Activated CD8-positive, alpha-beta memory T cell treated with anti-CD3 and anti-CD28 coated beads, Interleukin-2, amount 10 ng/mL, durations not matched to agents 7 days and 5 days (primary cell): ENCODE measurements around the gene TRPM6. TPM values are rescaled to one million over a fixed set of nuclear protein-coding genes. Genes with fewer than 3 reads are reported as not detected.

ENCODE experiments used
- ATAC-seq: fragments of 150-1000 bp; cut with Tn5 transposase; one replicate; pipeline ENCODE4 v1.10.0; 2021; ENCODE audit warnings: moderate library complexity
- CTCF ChIA-PET: fragments of 350-600 bp; sonication (Branson Sonifier 250); formaldehyde crosslinking; loops from one replicate; lab custom pipeline; 2021; ENCODE audit warnings: antibody characterized with exemption; lab: Charles Lee
- DNase-seq: peaks from one replicate; pipeline ENCODE4 v3.0.0-alpha.2; 2020
- H3K27ac Mint-ChIP-seq: one replicate; pipeline ENCODE4 v1.8.0; 2021; ENCODE audit warnings: mild to moderate bottlenecking, mixed read lengths
- H3K27me3 Mint-ChIP-seq: one replicate; pipeline ENCODE4 v1.8.0; 2021; ENCODE audit warnings: mixed read lengths
- H3K36me3 Mint-ChIP-seq: one replicate; pipeline ENCODE4 v1.8.0; 2021; ENCODE audit warnings: mild to moderate bottlenecking, mixed read lengths
- H3K4me1 Mint-ChIP-seq: one replicate; pipeline ENCODE4 v1.8.0; 2021; ENCODE audit warnings: mixed read lengths
- H3K4me3 Mint-ChIP-seq: one replicate; pipeline ENCODE4 v1.8.0; 2021; ENCODE audit warnings: mild to moderate bottlenecking, moderate library complexity, mixed read lengths
- H3K9me3 Mint-ChIP-seq: one replicate; pipeline ENCODE4 v1.8.0; 2022; ENCODE audit warnings: low read depth, mixed read lengths
- total RNA-seq, 2 experiments: library from RNA; stranded (reverse); gene quantifications; one replicate each; pipeline ENCODE4 v1.2.3, GENCODE V29; 2021

TRPM6 gene
- total RNA-seq, 2 experiments from 2014 or later = not detected

DNA sequence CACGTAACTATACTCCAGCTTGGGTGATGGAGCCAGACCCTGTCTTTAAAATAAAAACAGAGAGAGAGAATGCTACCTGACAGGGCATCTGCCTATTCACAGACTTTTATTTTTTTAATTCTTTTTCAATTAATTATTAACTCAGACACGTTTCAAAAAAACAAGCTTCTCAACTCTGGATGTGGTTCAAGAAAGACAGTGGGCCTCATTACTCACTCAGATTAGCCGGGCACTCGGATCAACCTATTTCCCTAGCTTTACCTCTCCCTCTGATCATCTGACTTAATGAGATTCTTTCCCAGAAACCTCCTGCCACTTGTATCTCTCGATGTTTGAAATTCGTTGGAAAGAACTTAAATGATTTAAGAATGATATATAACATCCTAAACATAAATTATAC, 134.1 kb downstream of the TRPM6 start:
- no peak overlapping the region for H3K27ac Mint-ChIP-seq
- H3K4me1 Mint-ChIP-seq = no peaks in the 10 kb centered on the region
- DNase-seq (no peak), ATAC-seq (no peak)
- CTCF ChIA-PET = no interaction called here
- no peaks in the 10 kb centered on the region for H3K36me3 Mint-ChIP-seq
- H3K4me3 Mint-ChIP-seq = no peak overlapping the region
- no peaks in the 10 kb centered on the region for H3K9me3 Mint-ChIP-seq
- H3K27me3 Mint-ChIP-seq = peaks cover 7% of the 10 kb centered on the region

DNA sequence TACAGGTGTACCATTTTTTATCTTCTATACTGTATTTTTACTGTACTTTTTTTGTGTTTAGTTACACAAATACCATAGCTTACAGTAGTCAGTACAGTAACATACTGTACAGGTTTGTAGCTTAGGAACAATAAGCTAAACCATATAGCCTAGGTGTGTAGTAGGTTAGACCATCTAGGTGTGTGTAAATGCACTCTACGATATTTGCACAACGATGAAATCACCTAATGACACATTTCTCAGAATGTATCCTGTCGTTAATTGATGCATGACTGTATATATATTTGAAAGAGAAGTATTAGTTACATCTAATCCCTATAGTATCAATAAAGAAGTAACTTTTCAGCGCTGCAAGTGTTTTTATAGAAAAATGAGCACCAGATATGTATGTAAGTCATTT, 138.8 kb downstream of the TRPM6 start:
- CTCF ChIA-PET = no interaction called here
- no peaks in the 10 kb centered on the region for H3K36me3 Mint-ChIP-seq
- H3K27me3 Mint-ChIP-seq = peaks cover 26% of the 10 kb centered on the region
- no peaks in the 10 kb centered on the region for H3K9me3 Mint-ChIP-seq
- ATAC-seq = no peak
- no peaks in the 10 kb centered on the region for H3K4me1 Mint-ChIP-seq
- DNase-seq = no peak
- no peak overlapping the region for H3K27ac Mint-ChIP-seq
- no peak overlapping the region for H3K4me3 Mint-ChIP-seq

DNA sequence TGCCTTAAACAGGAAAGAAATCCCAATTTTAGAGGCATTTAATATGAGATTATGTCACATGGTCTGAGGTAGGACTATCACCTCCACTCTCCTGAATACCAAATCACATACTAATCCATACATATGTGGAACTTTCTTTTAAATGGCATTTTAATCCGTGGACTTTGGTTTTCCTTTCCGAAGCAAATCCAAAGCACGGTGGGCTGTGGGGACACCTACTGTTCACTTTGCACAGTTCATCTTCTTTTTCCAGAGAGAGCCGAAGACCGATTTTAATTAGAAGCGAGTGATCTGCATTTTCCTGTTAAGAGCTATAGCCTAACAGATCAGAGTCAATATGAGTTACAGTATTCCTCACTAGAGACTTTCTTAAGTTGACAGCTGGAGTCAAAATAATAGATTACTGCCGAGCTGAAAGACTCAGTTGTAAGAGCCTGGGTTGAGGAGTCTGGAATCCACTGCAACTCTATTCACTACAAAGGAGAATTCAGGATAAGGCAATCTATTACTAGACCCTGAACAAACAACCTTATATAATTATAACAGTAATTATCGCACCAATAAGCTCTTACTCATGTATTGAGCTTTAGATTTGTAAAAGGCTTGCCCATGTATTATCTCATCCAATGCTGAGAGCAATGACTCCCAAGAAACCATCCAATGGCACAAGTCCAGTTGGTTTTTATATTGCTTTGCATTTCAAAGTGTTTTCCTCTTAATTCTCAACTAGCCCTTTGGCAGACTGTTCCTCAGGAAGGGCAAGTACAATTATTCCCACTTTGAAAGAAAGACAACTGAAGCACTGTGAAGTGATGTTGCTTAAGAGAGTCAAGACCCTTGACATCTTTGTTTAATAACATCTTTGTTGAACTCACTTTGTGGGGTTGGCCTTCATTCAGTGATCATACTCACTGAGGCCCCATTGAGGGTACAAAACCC, 144.7 kb downstream of the TRPM6 start:
- no peaks in the 10 kb centered on the region for H3K36me3 Mint-ChIP-seq
- CTCF ChIA-PET = interaction anchor here (1.0 to 1.1 kb wide), 2 partner anchors 8 to 11 kb away, joined by 3 read pairs; no protein-coding TSS in a partner anchor
- no peak overlapping the region for H3K4me3 Mint-ChIP-seq
- ATAC-seq (no peak), DNase-seq (no peak)
- no peaks in the 10 kb centered on the region for H3K9me3 Mint-ChIP-seq
- no peak overlapping the region for H3K27ac Mint-ChIP-seq
- H3K27me3 Mint-ChIP-seq = peaks cover 48% of the 10 kb centered on the region
- no peaks in the 10 kb centered on the region for H3K4me1 Mint-ChIP-seq

DNA sequence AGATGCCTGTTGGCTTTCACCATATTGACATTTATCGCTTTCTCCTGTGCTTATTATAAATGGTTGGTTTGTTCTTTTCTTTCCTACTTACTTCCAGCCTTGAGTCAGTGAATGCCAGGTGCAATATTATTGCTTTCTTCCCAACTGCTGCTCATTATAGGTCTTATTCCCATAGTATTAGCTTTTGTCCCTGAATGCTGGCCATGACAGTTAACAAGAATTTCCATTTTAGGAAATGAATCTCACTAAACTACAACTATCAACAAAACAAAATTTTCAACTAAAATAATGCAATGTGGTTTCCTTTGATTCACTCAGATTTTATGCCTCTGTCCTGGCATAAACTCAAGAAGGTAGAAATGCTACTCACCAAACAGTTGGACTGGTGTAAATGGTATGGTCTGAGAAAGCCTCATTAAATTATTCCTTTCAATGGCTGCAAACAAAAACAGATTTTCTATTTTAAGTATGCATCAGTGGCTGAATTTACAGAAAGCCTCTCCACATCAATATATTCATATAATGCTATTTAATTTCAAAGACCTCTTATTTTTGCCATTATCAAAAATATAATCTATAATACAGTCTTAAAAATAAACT, 145.4 kb downstream of the TRPM6 start:
- no peak for DNase-seq
- CTCF ChIA-PET = interaction anchor here (0.8 to 1.1 kb wide), 2 partner anchors 10 kb away, joined by 3 read pairs; no protein-coding TSS in a partner anchor
- Mint-ChIP-seq H3K4me3 (no peak overlapping the region), H3K27ac (no peak overlapping the region), H3K9me3 (no peaks in the 10 kb centered on the region), H3K36me3 (no peaks in the 10 kb centered on the region), H3K27me3 (peaks cover 49% of the 10 kb centered on the region), H3K4me1 (no peaks in the 10 kb centered on the region)
- no peak for ATAC-seq

DNA sequence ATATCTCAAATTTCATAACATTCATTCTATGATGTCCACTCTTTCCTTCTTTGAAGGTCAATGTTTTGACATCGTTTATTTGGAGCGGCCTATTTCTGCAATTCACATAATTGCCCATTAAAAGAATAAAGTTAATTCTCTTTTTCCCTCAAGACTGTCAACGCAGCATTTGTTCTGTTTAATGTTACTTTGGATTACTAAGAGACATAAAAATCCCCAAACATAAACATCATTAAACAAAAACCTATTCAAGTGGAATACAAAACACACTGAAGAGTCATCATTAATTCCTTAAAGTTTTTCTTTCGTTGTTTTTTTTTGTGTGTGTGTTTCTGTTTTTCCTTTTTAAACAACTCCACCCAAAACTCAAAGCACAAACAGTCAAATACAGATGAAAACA, 151.1 kb downstream of the TRPM6 start:
- H3K4me1 Mint-ChIP-seq = peaks cover 4% of the 10 kb centered on the region
- H3K27ac Mint-ChIP-seq = no peak overlapping the region
- no peaks in the 10 kb centered on the region for H3K9me3 Mint-ChIP-seq
- H3K4me3 Mint-ChIP-seq = no peak overlapping the region
- no peaks in the 10 kb centered on the region for H3K36me3 Mint-ChIP-seq
- CTCF ChIA-PET = interaction anchor here (1.9 kb wide), 1 partner anchor 36 kb away, joined by 5 read pairs; no protein-coding TSS in a partner anchor
- H3K27me3 Mint-ChIP-seq = peaks cover 19% of the 10 kb centered on the region
- ATAC-seq (no peak), DNase-seq (no peak)

DNA sequence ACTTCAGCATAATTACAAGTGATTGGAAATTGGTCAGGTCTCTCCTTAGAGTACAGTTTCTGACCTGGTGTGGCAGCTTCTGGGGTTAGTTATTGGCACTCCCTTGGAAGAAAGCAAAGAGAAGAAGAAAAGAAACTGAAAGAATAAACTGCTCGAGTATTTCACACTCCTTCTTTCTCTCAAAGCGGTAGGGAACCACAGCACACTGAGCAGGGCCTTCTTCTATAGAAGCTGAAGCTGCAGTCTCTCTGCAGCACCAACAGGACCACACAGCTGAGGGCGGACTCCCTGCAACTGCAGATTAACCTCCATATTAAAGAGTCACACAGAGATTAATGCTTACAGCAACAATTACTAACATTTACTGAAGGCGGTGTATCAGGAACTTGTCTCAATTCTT, 152.0 kb downstream of the TRPM6 start:
- ATAC-seq = peak; percentile 68
- DNase-seq = peak; percentile 42
- Mint-ChIP-seq H3K4me1 (peaks cover 4% of the 10 kb centered on the region), H3K27me3 (peaks cover 17% of the 10 kb centered on the region), H3K4me3 (peak overlapping the region; percentile 61), H3K36me3 (no peaks in the 10 kb centered on the region), H3K27ac (peak overlapping the region; percentile 70), H3K9me3 (no peaks in the 10 kb centered on the region)
- CTCF ChIA-PET = interaction anchor here (1.9 kb wide), 1 partner anchor 37 kb away, joined by 5 read pairs; no protein-coding TSS in a partner anchor

DNA sequence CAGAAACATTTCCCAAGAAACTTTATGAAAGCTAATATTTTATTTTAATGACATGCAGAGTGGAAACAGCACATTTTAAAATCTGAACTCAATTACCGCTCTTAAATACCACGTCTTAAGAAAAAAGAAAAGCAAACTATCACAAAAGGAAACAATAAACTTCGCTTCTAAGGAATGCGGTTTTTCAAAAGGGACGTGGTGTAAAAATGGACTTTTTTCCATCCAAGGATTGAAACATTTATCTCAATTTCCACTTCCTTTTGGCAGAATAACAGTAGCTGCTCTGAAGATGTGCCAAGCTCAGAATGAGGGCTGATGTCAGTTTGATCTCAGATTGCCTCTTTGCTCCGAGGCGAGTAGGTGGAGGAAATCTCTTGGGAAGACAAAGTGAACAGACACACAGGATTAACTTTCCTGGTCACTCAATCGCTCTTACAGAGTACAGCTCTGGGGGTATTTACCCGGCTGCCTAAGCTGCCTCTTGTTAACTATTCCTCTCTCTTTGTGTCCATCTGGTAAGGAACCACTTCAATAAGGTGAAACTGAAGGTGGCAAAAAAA, 158.5 kb downstream of the TRPM6 start:
- Mint-ChIP-seq H3K27ac (no peak overlapping the region), H3K9me3 (no peaks in the 10 kb centered on the region), H3K4me1 (no peaks in the 10 kb centered on the region), H3K4me3 (no peak overlapping the region), H3K36me3 (no peaks in the 10 kb centered on the region), H3K27me3 (peaks cover 2% of the 10 kb centered on the region)
- ATAC-seq (no peak), DNase-seq (no peak)
- CTCF ChIA-PET = no interaction called here

DNA sequence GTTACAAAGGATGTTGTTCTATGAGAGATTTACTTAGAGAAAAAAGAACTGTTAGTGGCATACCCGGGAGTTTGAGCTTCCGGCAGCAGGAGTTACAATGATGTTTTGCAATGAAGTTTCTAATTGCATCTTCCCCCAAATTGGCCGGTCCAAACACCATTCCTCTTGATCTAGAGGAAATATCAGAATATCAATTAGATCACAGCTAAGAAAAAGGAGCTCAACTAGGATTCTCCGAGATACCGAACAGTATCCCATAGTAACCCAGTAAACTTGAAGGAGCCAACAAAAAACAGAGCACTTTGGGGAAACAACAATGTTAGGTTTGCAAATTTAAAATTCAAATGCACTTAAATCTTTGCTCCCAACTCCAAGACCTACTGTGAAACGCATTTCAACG, 159.5 kb downstream of the TRPM6 start:
- no peaks in the 10 kb centered on the region for H3K36me3 Mint-ChIP-seq

DNA sequence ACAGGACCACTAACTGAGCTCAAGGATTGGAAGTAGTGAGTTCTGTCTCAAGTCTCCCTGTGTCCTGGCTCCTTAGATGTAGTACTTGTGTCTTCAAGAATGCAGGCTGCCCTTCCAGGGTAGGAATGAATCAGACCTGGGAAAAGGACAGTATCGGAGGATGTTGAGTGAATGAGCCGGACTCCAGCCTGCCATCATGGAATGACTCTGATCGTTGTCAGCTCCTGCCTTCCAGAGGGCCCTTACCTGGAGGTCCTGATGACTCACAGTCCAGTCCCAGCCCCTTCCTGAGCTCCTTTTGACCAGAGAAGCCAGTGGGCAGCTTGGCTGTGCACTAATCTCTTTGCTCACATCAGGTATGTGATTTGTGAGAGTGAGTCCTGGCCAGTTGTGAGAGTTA, 161.1 kb downstream of the TRPM6 start:
- Mint-ChIP-seq H3K27me3 (peaks cover 11% of the 10 kb centered on the region), H3K36me3 (no peaks in the 10 kb centered on the region), H3K27ac (no peak overlapping the region), H3K4me3 (no peak overlapping the region), H3K4me1 (no peaks in the 10 kb centered on the region), H3K9me3 (no peaks in the 10 kb centered on the region)
- CTCF ChIA-PET = no interaction called here
- ATAC-seq (no peak), DNase-seq (no peak)

More for the DNA sequence above, 159.5 kb downstream of the TRPM6 start:
- no peaks in the 10 kb centered on the region for H3K4me1 Mint-ChIP-seq
- ATAC-seq (no peak), DNase-seq (no peak)
- H3K4me3 Mint-ChIP-seq = no peak overlapping the region
- H3K27me3 Mint-ChIP-seq = peaks cover 2% of the 10 kb centered on the region
- no peaks in the 10 kb centered on the region for H3K9me3 Mint-ChIP-seq
- H3K27ac Mint-ChIP-seq = no peak overlapping the region
- CTCF ChIA-PET = no interaction called here

DNA sequence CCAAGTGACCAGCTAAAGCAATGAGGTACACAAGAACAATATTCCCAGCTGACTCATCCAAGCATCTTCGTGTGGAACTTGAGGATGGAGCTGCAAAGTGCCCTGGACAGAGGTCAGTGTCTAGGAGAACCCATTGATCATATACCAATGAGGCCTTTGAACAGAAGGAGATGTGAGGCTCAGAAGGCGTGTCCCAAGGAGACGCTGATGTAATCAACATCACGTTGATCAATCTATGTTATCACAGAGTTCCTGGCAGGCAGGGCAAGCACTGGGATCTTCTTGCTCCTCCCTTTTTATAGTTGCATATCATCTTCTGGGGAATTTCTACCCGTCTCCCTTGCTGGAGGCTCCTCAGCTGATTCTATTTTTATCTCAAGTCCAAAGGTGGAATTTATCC, 163.4 kb downstream of the TRPM6 start:
- no peak for ATAC-seq
- no peaks in the 10 kb centered on the region for H3K4me1 Mint-ChIP-seq
- no peak for DNase-seq
- CTCF ChIA-PET = no interaction called here
- H3K27ac Mint-ChIP-seq = no peak overlapping the region
- H3K9me3 Mint-ChIP-seq = no peaks in the 10 kb centered on the region
- H3K36me3 Mint-ChIP-seq = no peaks in the 10 kb centered on the region
- no peak overlapping the region for H3K4me3 Mint-ChIP-seq
- H3K27me3 Mint-ChIP-seq = peaks cover 15% of the 10 kb centered on the region

DNA sequence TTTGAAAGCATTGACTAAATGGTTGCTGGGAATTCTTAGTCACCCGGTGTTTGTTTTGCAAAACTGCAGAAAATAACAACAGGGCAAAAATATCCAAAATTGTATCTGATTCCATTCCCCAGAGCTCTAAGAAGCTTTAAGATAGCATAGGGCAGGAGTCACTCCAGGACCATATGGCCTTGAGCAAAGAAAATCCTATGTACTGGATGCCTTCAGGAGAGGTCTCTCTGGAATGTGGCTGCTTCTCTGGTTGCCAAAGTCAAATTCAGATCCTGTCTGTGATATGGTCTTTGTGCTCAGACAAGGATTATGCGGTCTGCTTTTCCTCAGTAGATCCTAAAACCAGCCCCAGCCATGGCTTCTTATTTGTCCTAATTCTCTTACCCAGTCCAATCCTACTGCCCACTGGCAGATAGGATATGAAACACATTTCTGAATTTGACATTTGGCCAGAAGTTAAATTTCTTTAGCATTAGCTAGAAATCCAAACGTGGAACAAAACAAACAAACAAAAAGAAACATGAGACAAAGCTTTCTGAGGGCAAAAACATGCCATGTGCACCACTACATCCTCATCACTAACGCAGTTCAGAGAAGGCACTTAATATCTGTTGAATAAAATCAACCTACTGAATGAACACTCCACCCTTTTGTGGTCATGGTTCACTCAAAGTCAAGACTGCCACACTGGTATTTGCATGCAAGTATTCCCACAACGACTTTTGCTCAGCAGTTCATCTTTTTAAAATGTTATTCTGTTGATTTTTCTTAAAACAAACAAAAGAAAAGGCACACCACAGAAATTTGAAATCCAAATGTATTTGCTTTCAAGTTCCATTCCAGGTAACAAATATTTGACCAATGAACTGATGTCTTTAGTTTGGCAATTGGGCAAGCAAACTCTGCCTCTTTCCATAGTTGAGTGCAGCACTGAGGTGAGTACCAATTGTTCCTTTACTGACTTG, 165.7 kb downstream of the TRPM6 start:
- CTCF ChIA-PET = no interaction called here
- no peak overlapping the region for H3K27ac Mint-ChIP-seq

DNA sequence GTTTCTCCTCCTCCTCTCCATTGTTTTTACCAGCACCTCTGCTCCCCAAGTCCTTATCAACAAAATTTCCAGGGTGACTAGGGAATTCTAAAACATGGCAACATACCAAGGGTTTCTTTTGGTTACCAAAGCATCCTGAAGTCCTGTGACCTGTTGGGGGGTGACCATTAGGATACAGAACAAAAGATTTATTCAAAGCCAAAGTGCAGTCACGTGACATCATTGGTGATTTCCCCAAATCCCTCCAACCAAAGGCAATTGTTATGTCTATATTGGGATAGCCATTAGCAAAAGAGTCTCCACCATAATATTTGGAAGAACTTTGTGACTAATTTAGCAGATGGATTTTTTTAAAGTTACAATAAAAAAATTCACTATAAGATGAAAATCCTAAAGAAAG, 168.4 kb downstream of the TRPM6 start:
- ATAC-seq (no peak), DNase-seq (no peak)
- Mint-ChIP-seq H3K9me3 (no peaks in the 10 kb centered on the region), H3K27ac (no peak overlapping the region), H3K4me1 (no peaks in the 10 kb centered on the region), H3K27me3 (peaks cover 15% of the 10 kb centered on the region), H3K36me3 (no peaks in the 10 kb centered on the region), H3K4me3 (no peak overlapping the region)
- CTCF ChIA-PET = no interaction called here

More for the DNA sequence above, 165.7 kb downstream of the TRPM6 start:
- Mint-ChIP-seq H3K4me3 (no peak overlapping the region), H3K27me3 (peaks cover 15% of the 10 kb centered on the region), H3K9me3 (no peaks in the 10 kb centered on the region), H3K4me1 (no peaks in the 10 kb centered on the region), H3K36me3 (no peaks in the 10 kb centered on the region)
- no peak for DNase-seq
- no peak for ATAC-seq

DNA sequence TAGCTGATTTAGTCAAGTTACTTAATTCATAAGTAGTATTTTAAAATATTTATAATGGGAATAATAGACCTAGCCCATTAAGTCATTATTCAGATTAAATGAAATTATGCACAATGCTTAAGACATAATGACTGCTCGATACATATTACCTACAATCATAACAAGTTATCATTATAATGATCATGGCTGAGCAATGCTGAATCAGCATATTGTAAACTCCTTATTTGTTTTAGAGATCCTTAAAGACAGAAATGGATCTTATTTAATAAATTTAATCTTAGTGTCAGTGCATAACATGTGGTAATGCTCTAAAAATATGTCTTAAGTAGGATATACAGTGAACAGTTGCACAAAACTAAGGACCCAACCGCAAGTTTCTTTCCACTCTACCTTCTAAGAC, 169.0 kb downstream of the TRPM6 start:
- Mint-ChIP-seq H3K27me3 (peaks cover 15% of the 10 kb centered on the region), H3K4me3 (no peak overlapping the region), H3K27ac (no peak overlapping the region), H3K9me3 (no peaks in the 10 kb centered on the region), H3K4me1 (no peaks in the 10 kb centered on the region), H3K36me3 (no peaks in the 10 kb centered on the region)
- no peak for DNase-seq
- ATAC-seq = no peak
- CTCF ChIA-PET = no interaction called here
